CD4-positive, alpha-beta T cell (primary cell): ENCODE measurements around the gene MEI1. TPM values are rescaled to one million over a fixed set of nuclear protein-coding genes. Genes with fewer than 3 reads are reported as not detected.
A peak's percentile ranks its signal among the peaks of the same experiment; 100 is the strongest.
"Not testable (repeated sequence)": the region's sequence is repeated elsewhere in the genome, so short reads cannot be mapped to it uniquely, and the experiment has no call there.

Experiments used
- ATAC-seq: fragments of 200-7000 bp; cut with Tn5 transposase; one replicate; pipeline ENCODE4 v1.10.0; 2022; ENCODE audit warnings: mild to moderate bottlenecking; ENCODE audit not compliant: poor library complexity
- CTCF ChIA-PET: fragments of 350-600 bp; sonication (Branson Sonifier 250); formaldehyde crosslinking; loops from one replicate; lab custom pipeline; 2021; ENCODE audit warnings: antibody characterized with exemption, inconsistent platforms; lab: Charles Lee
- POLR2A ChIA-PET: fragments of 350-600 bp; sonication (Branson Sonifier 250); formaldehyde crosslinking; loops from one replicate; lab custom pipeline; 2021; ENCODE audit warnings: antibody characterized with exemption, inconsistent platforms; lab: Charles Lee
- DNase-seq, 14 experiments: peaks; one replicate each; pipeline ENCODE4 v3.0.0-alpha.2; 2013 to 2020; ENCODE audit warnings: mixed read lengths in 2 of 14
- H3K27ac ChIP-seq, 2 donors: one replicate each; pipeline versions ENCODE4 v1.5.1 to v1.7.0; 2013; ENCODE audit warnings: low read length in 2 of 2, low read depth in 1 of 2, mild to moderate bottlenecking in 1 of 2
- H3K27me3 ChIP-seq, 2 experiments: 1 replicate in 1 of 2; 2 replicates in 1 of 2; pipeline versions ENCODE4 v1.6.1 to v1.7.0; 2013; ENCODE audit warnings: low read length in 2 of 2, control low read depth in 1 of 2, mild to moderate bottlenecking in 1 of 2, moderate library complexity in 1 of 2; ENCODE audit not compliant: insufficient read depth in 2 of 2, control insufficient read depth in 1 of 2
- H3K36me3 ChIP-seq: one replicate; pipeline ENCODE4 v1.6.1; 2013; ENCODE audit warnings: low read length, control low read depth; ENCODE audit not compliant: insufficient read depth
- H3K4me1 ChIP-seq: one replicate; pipeline ENCODE4 v1.6.1; 2013; ENCODE audit warnings: low read length, control low read depth; ENCODE audit not compliant: insufficient read depth
- H3K4me3 ChIP-seq: one replicate; pipeline ENCODE4 v1.5.1; 2013; ENCODE audit warnings: mild to moderate bottlenecking, low read length, moderate library complexity
- H3K9me3 ChIP-seq, 2 experiments: 1 replicate in 1 of 2; 2 replicates in 1 of 2; pipeline versions ENCODE4 v1.6.1 to v1.7.0; 2013; ENCODE audit warnings: low read length in 2 of 2, mild to moderate bottlenecking in 2 of 2, control low read depth in 1 of 2, moderate library complexity in 1 of 2; ENCODE audit not compliant: control insufficient read depth in 1 of 2, insufficient read depth in 1 of 2
- H3K27ac Mint-ChIP-seq: one replicate; pipeline ENCODE4 v1.8.0; 2020; ENCODE audit warnings: mixed read lengths
- H3K27me3 Mint-ChIP-seq: one replicate; pipeline ENCODE4 v1.8.0; 2021; ENCODE audit warnings: mixed read lengths
- H3K36me3 Mint-ChIP-seq: one replicate; pipeline ENCODE4 v1.8.0; 2021; ENCODE audit warnings: low read depth, mixed read lengths
- H3K4me1 Mint-ChIP-seq: one replicate; pipeline ENCODE4 v1.8.0; 2021; ENCODE audit warnings: low read depth, mixed read lengths
- H3K4me3 Mint-ChIP-seq: one replicate; pipeline ENCODE4 v1.8.0; 2020; ENCODE audit warnings: mild to moderate bottlenecking, mixed read lengths
- H3K9me3 Mint-ChIP-seq: one replicate; pipeline ENCODE4 v1.8.0; 2020; ENCODE audit warnings: mixed read lengths
- intact Hi-C, 2 experiments: fragments of 100-400 bp; cut with DNase I in 1 of 2; cut with micrococcal nuclease in 1 of 2; formaldehyde crosslinking; loops; one replicate each; pipeline versions ENCODE4 v1.15.1 to v1.9.0; 2023 to 2025; cut with DNase I, micrococcal nuclease
- total RNA-seq, 174 experiments: library from RNA in 2 of 174; stranded (reverse) in 2 of 174; gene quantifications; one replicate each; pipeline ENCODE4 v1.2.3 and lab custom pipeline; 2021 to 2026
- TF ChIP-seq, protein P1 (sequence below): fragments of 200-600 bp; IDR thresholded peaks from one replicate; pipeline ENCODE4 v1.8.0; 2022; ENCODE audit warnings: antibody characterized with exemption, mild to moderate bottlenecking

MEI1 gene
- total RNA-seq, 2 experiments from 2014 or later = 64.4 to 81.0 TPM

DNA sequence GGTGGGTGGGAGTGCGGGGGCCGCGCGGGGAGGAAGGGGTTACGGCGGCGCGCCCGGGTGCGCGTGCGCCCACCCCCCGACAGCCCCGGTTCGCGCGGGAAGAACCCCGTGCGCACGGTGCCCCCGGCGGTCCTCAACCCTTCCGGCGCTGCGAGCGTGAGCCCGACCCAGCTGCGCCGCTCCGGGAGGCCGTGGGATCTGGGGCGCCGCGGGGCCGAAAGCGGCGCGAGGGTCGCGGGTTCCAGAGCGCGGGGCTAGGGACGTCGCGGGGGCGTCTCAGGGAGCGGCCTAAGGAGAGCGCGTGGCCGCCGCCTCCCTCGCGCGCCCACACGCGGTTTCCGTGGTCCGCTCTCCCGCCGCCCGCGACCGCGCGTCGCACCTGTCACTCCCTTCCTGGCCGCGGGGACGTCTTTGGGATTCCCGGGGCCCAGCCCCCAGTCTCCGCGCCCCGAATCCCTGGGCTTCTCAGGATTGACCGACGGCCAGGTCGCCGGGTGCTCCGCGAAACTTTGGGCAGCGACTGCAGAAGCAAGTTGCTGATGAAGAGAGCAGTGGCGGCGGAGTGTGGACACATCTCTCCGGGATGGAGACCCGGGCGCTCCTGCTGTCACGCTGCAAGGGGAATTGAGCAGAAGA is 134.2 kb downstream of the MEI1 start:
- H3K36me3 Mint-ChIP-seq = peaks cover 27% of the 10 kb centered on the region
- Histone ChIP-seq H3K4me1 (peaks cover 30% of the 10 kb centered on the region), H3K4me3 (peak overlapping the region; percentile 96), H3K27me3 (no peaks in the 10 kb centered on the region), H3K9me3 (no peaks in the 10 kb centered on the region), H3K27ac (peak overlapping the region; percentile 79 to 89), H3K36me3 (peaks cover 13% of the 10 kb centered on the region)
- TF ChIP-seq, protein P1, sequence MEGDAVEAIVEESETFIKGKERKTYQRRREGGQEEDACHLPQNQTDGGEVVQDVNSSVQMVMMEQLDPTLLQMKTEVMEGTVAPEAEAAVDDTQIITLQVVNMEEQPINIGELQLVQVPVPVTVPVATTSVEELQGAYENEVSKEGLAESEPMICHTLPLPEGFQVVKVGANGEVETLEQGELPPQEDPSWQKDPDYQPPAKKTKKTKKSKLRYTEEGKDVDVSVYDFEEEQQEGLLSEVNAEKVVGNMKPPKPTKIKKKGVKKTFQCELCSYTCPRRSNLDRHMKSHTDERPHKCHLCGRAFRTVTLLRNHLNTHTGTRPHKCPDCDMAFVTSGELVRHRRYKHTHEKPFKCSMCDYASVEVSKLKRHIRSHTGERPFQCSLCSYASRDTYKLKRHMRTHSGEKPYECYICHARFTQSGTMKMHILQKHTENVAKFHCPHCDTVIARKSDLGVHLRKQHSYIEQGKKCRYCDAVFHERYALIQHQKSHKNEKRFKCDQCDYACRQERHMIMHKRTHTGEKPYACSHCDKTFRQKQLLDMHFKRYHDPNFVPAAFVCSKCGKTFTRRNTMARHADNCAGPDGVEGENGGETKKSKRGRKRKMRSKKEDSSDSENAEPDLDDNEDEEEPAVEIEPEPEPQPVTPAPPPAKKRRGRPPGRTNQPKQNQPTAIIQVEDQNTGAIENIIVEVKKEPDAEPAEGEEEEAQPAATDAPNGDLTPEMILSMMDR = no peak
- H3K27me3 Mint-ChIP-seq = no peaks in the 10 kb centered on the region
- H3K4me1 Mint-ChIP-seq = peaks cover 49% of the 10 kb centered on the region
- H3K27ac Mint-ChIP-seq = peak overlapping the region; percentile 100
- ChIA-PET POLR2A (interaction anchor here (0.8 to 5.0 kb wide), 32 partner anchors 11 to 816 kb away, joined by 3 to 107 read pairs (median 7); partner anchors contain the start of genes CCDC134, CENPM, CYB5R3 and NDUFA6), CTCF (interaction anchor here (0.7 to 3.4 kb wide), 12 partner anchors 10 to 136 kb away, joined by 3 to 17 read pairs (median 4); partner anchors contain the start of gene CENPM)
- H3K9me3 Mint-ChIP-seq = no peaks in the 10 kb centered on the region
- peak overlapping the region; percentile 90 for H3K4me3 Mint-ChIP-seq
- DNase-seq (peak in 13 of 14 experiments; percentile 10 to 75 (median 27)), ATAC-seq (peak; percentile 12)
- intact Hi-C loops = loop anchor here (1.0 to 5.0 kb wide), 4 partner anchors 33 to 53 kb away; partner anchors contain the start of gene CCDC134 (in 1 of the 2)

DNA sequence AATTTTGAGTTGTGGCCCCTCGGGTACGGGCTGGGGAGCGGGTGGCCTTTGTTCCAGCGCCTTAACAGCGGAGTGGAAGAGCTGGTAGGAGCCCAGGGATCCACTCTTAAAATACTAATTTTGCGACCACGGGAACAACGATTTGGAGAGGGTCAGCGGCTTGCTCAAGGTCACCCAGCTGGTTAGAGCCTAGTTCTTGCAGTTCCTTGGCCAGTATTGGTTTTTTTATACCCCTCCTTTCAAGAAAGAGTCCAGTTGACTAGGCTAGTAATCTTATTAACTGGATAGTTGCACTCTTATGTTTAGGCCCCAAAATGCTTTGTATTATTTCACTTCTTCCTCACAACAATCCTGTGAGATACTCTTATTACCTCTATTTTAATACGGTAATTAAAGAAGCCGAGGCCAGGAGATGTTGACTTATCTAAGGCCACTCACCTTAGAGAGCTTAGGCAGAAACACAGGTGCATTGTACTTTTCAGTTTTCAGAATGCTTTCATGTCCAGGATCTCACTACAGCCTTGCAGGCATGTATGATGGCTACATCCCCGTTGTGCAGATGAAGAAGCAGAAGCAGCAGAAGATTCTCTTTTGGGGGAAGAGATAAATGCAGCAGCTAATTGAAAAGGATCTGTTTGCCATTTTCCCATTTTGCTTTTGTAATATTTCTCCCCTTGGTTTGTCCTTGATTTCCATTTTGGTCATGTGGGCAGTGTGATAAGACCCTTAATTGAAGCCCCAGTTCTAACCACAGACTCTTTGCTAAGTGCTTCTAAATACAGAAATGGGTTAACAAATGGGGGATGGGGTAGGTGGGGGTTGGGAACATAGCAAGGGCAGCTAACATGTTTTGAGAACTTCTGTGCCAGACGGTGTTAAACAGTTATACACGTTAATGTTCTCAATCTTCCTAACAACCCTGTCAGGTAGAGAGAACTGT is 135.0 kb downstream of the MEI1 start:
- ATAC-seq (no peak), DNase-seq (peak in 2 of 14 experiments; percentile 13 to 25)
- H3K27me3 Mint-ChIP-seq = no peaks in the 10 kb centered on the region
- ChIA-PET CTCF (interaction anchor here (0.9 to 3.4 kb wide), 5 partner anchors 10 to 167 kb away, joined by 3 to 8 read pairs (median 4); no protein-coding TSS in a partner anchor), POLR2A (interaction anchor here (0.5 to 5.0 kb wide), 13 partner anchors 10 to 548 kb away, joined by 3 to 107 read pairs (median 24); partner anchors contain the start of genes CCDC134, CENPM, PMM1 and RANGAP1)
- peaks cover 56% of the 10 kb centered on the region for H3K4me1 Mint-ChIP-seq
- H3K27ac ChIP-seq = peak overlapping the region; percentile 79 to 89
- intact Hi-C loops = loop anchor here (5.0 kb wide), 2 partner anchors 38 to 52 kb away; no protein-coding TSS in a partner anchor
- H3K4me1 ChIP-seq = peaks cover 30% of the 10 kb centered on the region
- H3K36me3 Mint-ChIP-seq = peaks cover 34% of the 10 kb centered on the region
- no peaks in the 10 kb centered on the region for H3K27me3 ChIP-seq
- H3K27ac Mint-ChIP-seq = peak overlapping the region; percentile 89
- peak overlapping the region; percentile 96 for H3K4me3 ChIP-seq
- no peaks in the 10 kb centered on the region for H3K9me3 Mint-ChIP-seq
- H3K36me3 ChIP-seq = peaks cover 13% of the 10 kb centered on the region
- no peaks in the 10 kb centered on the region for H3K9me3 ChIP-seq
- peak overlapping the region; percentile 90 for H3K4me3 Mint-ChIP-seq
- TF ChIP-seq, protein P1 = no peak

DNA sequence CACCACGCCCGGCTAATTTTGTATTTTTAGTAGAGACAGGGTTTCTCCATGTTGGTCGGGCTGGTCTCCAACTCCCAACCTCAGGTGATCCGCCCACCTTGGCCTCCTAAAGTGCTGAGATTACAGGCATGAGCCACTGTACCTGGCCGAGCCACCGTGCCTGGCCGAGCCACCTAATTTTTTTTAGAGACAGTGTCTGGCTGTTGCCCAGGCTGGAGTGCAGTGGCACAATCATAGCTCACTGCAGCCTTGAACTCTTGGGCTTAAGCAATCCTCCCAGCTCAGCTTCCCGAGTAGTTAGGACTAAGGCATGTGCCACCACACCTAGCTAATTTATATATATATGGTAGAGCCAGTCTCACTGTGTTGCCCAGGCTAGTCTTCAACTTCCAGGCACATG is 136.2 kb downstream of the MEI1 start:
- ChIA-PET CTCF (interaction anchor here (2.3 to 3.4 kb wide), 2 partner anchors 9 to 22 kb away, joined by 8 to 9 read pairs; no protein-coding TSS in a partner anchor), POLR2A (interaction anchor here (0.5 to 5.0 kb wide), 5 partner anchors 9 to 54 kb away, joined by 3 to 92 read pairs (median 41); partner anchors contain the start of gene CCDC134)
- H3K9me3 Mint-ChIP-seq, H3K27me3 ChIP-seq, H3K27ac ChIP-seq, DNase-seq, H3K4me3 ChIP-seq, intact Hi-C loops, H3K27me3 Mint-ChIP-seq, H3K9me3 ChIP-seq, ATAC-seq: not testable (repeated sequence)
- Mint-ChIP-seq H3K4me1 (peaks cover 63% of the 10 kb centered on the region), H3K36me3 (peaks cover 37% of the 10 kb centered on the region), H3K27ac (peak overlapping the region; percentile 12), H3K4me3 (peak overlapping the region; percentile 27)
- peaks cover 13% of the 10 kb centered on the region for H3K36me3 ChIP-seq
- H3K4me1 ChIP-seq = peaks cover 27% of the 10 kb centered on the region
